Stimulated activated CD8-positive, alpha-beta memory T cell treated with anti-CD3 and anti-CD28 coated beads, Interleukin-15, amount 100 ng/mL, for 4 hours (primary cell): ENCODE data around the gene HNRNPCL1.
"Not testable (repeated sequence)": the region's sequence is repeated elsewhere in the genome, so short reads cannot be mapped to it uniquely, and the experiment has no call there.

Source experiments
- DNase-seq, 2 donors: peaks; one replicate each; pipeline ENCODE4 v3.0.0-alpha.2; 2020; ENCODE audit warnings: low read depth in 2 of 2

Gene HNRNPCL1

DNA sequence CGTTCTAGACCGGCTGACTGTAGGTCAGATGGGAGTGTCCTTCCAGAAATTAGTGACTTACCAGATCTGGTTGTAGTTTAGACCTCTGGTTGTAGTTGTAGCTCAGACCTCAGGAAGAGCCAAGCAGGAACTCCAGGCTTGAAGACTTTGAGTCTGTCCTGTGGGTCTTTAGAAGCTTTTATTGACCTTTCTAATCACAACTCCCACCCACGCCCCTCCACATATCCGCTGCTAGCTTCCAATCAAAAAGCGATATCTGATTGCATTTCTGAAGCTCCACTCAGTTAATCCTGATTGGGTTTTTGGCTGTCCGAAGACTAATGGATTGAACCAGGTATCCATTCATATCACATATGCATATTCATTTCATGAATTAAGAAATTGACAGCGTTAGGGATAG is at the start of gene HNRNPCL1:
HNRNPCL1 (minus strand) TSS at position 101 of the 400 bp plus-strand sequence. CDS start 431 bp downstream, outside the sequence.
- DNase-seq = not testable (repeated sequence)

- DNase-seq = not testable (repeated sequence)
These were observed 49.6 kb upstream of the HNRNPCL1 start, which contains the start of gene PRAMEF10 for GRCh38 chr1:12898170-12898569. Gene PRAMEF10, minus strand, starts transcription at chr1:12898270. Its CDS starts 2,423 bp downstream, at chr1:12895847.

GRCh38 chr1:12886101-12886500 is 37.6 kb upstream of the HNRNPCL1 start, which contains the start of gene PRAMEF4:
Gene PRAMEF4, minus strand, starts transcription at chr1:12886201. Its CDS starts 2,807 bp downstream, at chr1:12883394.
- not testable (repeated sequence) for DNase-seq

GRCh38 chr1:12878453-12878852 is 29.9 kb upstream of the HNRNPCL1 start:
- not testable (repeated sequence) for DNase-seq

DNA sequence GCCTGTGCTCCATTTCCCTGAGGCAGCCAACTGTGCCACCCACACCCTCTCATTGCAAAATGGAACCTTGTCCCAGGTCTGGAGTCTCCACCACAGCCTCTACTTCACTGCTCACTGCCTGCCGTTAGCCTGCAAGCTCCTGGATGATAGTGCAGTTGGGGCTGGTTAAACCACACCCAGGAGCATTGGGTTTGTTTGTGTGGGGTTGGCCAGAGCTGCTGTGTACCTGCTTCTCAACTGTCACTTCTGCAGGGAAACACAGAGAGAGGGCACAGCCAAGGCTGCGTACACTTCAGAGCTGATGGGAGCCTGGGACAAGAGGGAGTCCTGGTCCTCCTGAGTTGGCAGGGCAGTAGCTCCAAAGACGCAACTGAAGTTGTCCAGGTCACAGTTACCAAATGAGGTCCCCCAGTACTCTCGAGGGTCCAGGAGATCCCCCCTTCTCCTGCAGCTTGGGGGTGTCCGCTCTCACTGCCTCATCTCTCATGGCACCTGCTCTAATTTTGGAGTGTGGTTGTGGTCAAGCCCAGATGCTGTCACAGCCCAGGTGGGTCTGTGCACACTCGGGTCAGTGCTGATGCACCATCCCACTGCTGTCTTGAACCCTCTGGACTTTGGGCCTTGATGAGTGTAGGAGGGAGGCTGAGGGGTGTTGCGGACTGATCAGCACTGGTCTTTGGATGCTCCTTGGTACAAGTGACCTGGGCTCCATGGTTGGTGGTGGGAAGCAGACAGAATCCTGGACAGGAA is 14.8 kb upstream of the HNRNPCL1 start:
- not testable (repeated sequence) for DNase-seq

GRCh38 chr1:12856786-12857185 is 8.3 kb upstream of the HNRNPCL1 start, which contains the start of gene PRAMEF2:
Gene PRAMEF2, plus strand, starts transcription at chr1:12857086. Its CDS starts 1,924 bp downstream, at chr1:12859010.
- DNase-seq = not testable (repeated sequence)

DNA sequence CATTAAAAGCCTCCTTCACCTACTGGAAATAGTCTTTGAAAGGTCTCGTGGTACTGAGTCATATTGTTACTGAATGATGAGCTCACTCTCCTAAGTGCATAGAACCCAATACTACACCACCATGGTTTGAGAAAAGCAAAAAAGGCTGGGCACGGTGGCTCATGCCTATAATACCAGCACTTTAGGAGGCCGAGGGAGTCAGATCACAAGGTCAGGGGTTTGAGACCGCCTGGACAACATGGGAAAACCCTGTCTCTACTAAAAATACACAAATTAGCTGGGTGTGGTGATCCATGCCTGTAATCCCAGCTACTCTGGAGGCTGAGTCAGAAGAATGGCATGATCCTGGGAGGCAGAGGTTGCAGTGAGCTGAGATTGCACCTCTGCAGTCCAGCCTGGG is 3.3 kb upstream of the HNRNPCL1 start:
- no peak for DNase-seq

- DNase-seq = not testable (repeated sequence)
These were observed 15.3 kb downstream of the HNRNPCL1 start for GRCh38 chr1:12833251-12833650.

- not testable (repeated sequence) for DNase-seq
These were observed 17.2 kb downstream of the HNRNPCL1 start, which contains the start of gene PRAMEF11 for GRCh38 chr1:12831310-12831709. Gene PRAMEF11, minus strand, starts transcription at chr1:12831410. Its CDS starts 2,621 bp downstream, at chr1:12828789.

GRCh38 chr1:12819061-12819460 is 29.5 kb downstream of the HNRNPCL1 start:
- DNase-seq = not testable (repeated sequence)

DNA sequence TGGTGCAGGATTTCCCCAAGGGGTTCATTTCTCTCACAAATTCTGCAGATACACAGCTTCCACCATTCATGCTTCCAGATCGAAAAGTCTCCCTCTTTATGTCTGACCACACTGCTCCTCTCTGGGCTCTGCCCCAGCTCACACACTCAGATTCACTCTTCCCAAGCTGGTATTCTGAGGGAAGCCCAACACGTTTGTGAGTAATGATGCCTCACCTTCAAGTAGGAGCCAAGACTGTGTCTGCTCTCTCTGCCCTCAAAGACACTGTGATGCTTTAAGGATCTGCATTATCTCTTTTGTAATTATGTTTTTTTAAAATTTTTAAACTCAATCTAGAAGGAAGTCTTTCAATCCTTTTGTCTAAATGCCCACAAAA is 37.1 kb downstream of the HNRNPCL1 start:
- no peak for DNase-seq

DNA sequence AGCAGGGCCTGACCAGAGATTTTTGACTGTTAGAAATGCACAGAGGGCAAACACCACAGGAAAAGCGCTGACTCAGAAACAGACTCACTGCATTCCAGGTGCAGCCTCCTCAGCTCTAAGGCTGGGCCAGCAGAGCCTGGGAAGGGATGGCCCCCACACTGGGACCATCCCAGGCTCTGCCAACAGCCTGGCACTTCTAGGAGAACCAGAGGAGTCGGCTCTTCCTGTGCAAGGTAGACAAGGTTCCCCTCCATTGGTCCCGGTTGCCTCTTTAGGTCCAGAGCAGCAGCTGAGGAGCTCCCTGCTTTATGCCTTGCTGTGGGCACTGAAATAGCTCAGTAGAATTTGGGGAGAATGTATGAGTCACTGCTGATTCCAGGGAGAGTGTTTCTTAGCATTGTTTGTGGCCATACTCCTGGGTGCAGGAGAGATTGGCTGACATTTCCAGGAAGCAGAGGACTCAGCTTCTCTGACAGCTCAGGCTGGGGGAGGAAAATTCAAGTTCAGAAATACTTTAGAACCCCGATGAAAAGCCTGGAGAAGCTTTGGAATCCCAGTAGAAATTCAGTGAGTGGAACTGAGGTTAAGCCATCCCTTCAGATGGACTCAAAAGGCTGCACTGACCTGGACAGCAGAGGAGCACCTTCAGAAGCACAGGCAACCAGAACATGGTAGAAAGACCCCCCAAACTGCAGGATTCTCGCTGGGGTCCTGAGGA is 37.7 kb downstream of the HNRNPCL1 start:
- DNase-seq = no peak

- no peak for DNase-seq
These were observed 38.6 kb downstream of the HNRNPCL1 start for GRCh38 chr1:12809933-12810332.

DNA sequence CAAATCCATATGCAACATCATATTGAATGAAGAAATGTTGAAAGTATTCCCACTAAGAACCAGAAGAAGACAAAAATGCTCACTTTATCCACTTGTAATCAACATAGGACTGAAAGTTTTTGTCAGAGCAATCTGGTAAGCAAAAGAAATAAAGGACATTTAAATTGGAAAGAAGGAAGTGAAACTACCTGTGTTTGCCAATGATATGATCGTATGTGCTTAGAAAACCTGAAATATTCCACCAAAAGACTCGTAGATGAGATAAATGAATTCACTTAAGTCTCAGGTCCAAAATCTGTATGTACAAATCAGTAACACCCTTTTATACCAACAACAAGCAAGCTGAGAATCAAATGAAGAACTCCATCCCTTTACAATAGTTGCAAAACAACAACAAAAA is 48.8 kb downstream of the HNRNPCL1 start:
- no peak for DNase-seq

GRCh38 chr1:12798911-12799310 is 49.6 kb downstream of the HNRNPCL1 start:
- DNase-seq = no peak
